GM13977 (cell line): Measurements from ENCODE around the gene BTBD9.

ENCODE experiments used
- DNase-seq: peaks from one replicate; pipeline ENCODE4 v3.0.0; 2012; ENCODE audit warnings: low spot score
- in situ Hi-C: fragments of 300-500 bp; cut with MboI; formaldehyde crosslinking; loops from one replicate; pipeline ENCODE4 v1.12.0; 2022; ENCODE audit warnings: low sequenced_read_pairs, low pct_unique_long_range_greater_than_20kb, mixed read lengths, inconsistent platforms; ENCODE audit not compliant: unreplicated experiment
- TF ChIP-seq, protein P1 (sequence below): IDR thresholded peaks from 2 replicates; pipeline ENCODE4 v1.5.1; 2012; ENCODE audit warnings: mild to moderate bottlenecking, control low read depth; ENCODE audit not compliant: insufficient read depth; ENCODE audit errors: extremely low read depth, missing control alignments

Gene BTBD9

DNA sequence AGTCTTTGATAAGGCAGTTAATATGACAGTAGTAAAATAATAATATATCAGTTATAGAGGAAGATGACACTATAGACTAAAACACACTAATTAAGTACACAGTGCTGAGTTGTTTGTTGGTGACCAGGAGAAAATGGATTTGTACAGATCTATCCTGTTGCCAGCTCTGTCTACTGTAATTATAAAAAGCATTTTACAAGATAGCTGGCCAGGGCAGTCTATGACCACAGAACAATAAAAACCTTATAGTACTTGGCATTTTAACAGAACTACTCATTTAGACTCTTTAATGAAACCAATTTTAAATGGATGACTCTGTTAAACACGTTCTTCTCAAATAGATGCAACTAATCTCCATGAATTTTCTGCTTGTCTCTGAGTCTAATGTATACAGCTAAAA is 367.5 kb downstream of the BTBD9 start:
- TF ChIP-seq, protein P1, sequence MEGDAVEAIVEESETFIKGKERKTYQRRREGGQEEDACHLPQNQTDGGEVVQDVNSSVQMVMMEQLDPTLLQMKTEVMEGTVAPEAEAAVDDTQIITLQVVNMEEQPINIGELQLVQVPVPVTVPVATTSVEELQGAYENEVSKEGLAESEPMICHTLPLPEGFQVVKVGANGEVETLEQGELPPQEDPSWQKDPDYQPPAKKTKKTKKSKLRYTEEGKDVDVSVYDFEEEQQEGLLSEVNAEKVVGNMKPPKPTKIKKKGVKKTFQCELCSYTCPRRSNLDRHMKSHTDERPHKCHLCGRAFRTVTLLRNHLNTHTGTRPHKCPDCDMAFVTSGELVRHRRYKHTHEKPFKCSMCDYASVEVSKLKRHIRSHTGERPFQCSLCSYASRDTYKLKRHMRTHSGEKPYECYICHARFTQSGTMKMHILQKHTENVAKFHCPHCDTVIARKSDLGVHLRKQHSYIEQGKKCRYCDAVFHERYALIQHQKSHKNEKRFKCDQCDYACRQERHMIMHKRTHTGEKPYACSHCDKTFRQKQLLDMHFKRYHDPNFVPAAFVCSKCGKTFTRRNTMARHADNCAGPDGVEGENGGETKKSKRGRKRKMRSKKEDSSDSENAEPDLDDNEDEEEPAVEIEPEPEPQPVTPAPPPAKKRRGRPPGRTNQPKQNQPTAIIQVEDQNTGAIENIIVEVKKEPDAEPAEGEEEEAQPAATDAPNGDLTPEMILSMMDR: no peak
- in situ Hi-C loops: no loop called here
- no peak for DNase-seq

DNA sequence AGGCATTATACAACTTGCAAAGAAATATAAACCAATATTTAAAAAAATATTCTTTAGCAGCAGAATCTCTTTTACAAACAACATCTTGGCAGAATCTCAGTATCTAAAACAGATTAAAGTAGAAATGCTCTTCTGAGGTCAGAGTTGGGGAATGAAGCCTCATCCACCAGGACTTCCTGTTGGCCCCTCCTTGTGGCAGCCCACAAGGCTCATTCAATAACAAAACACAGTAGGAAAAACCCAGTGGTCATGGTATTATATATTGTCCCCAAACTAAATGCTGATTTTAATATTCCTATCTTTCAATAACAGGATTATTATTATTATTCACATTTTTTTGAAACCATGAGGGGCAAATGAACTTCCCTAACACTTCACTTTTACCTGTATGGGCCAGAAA is 368.6 kb downstream of the BTBD9 start:
- in situ Hi-C loops: no loop called here
- TF ChIP-seq, protein P1: no peak
- DNase-seq: no peak

DNA sequence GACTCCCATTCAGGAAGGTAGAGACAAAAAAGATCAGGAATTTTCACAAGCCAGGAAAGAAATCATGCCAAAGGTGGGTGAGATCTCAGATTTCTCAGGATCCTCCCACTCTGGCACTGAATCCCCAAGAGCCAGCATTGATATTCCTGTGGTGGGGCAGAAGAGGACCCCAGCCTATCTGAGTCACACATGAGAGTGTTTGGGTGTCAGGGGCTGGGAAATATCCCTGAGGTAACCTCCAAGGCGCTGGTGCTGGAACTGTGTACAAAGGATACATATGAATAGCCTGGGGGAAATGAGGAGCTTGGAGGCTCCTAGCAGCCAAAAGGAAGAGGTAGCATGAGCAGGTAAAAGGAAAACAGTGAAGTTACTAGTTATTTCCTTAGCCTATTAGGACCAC is 369.4 kb downstream of the BTBD9 start:
- DNase-seq: no peak
- TF ChIP-seq, protein P1: no peak
- in situ Hi-C loops: no loop called here

DNA sequence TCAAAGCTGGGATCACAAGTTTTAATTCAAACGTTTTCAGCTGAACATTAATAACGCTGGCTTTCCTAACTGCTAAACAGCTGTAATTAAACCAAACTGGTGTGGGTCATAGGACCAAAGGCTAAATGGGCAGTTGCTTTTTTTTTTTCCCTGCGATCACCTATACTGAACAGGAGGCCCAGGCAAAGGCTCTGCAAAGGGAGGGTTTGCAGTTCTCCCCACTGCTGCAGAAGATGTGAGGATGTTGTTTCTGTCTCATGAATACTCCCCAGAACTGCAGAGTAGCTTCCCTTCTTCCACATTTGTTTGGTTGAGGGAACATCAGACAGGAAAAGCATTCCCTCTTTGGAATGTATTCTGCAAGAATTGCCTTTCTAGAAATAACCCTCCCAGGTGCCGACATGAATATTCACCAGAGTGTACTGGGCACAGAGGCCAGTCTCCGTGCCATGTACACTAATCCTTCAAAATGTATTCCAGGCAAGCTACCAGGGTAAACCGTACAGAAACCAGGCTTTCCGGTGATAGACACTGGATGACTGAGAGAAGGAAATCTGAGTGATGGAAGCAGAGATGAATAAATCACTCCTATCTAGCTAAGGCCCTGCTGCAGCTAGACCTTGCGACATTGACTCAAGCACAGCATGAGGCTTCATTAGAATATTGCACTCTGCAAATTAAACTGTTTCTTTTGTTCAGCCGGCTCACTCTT is 370.1 kb downstream of the BTBD9 start:
- DNase-seq: no peak
- in situ Hi-C loops: no loop called here
- TF ChIP-seq, protein P1: no peak

DNA sequence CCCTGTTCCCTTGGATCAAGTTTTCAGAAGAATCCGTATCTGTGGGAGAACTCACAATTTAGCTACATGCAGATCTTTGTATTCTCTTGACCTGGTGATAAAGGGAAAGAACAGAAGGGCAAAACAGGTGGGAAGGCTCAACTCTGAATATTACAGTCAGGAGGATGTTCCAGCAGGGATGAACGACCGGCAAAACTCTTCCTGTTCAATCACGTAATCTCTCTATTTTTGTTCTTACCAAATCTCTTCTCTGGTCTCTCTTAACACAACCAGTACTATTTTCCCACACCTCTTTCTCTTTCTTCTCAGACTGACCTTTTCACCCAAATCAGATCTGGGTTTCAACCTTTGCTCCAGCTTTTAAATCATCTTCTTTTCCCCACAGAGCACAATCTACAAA is 371.4 kb downstream of the BTBD9 start:
- TF ChIP-seq, protein P1: no peak
- in situ Hi-C loops: no loop called here
- DNase-seq: no peak

DNA sequence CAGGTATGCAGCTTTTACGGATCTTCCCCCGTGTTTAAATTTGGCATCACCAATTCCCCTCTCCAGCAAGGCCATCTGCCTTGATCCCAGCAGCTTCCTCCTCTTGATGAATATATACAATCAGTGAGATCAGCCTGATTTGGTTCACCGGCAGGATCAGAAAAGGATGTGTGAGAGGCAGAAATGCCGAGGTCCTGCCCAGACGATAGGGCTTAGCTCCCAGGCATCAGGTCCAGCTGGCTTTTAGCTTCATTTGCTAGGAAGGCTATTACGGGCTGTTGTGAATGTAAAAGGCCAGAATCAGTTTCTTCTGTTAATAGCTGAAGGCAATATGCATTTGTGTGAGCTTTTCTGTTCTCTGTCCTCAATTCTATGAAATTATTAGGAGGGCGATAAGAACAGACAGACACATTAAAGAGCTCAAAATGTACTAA is 372.8 kb downstream of the BTBD9 start:
- no peak for DNase-seq
- TF ChIP-seq, protein P1: no peak
- in situ Hi-C loops: no loop called here
